Mucosa of descending colon (tissue), 3 donors: ENCODE data around the gene STAB1. TPM values are rescaled to one million over a fixed set of nuclear protein-coding genes. Genes with fewer than 3 reads are reported as not detected.
A peak's percentile ranks its signal among the peaks of the same experiment; 100 is the strongest.

ENCODE experiments used
- ATAC-seq: fragments of 200-7000 bp; cut with Tn5 transposase; one replicate; pipeline ENCODE4 v1.9.1; 2020; ENCODE audit warnings: mild to moderate bottlenecking, moderate library complexity
- DNase-seq, 3 donors: peaks; one replicate each; pipeline ENCODE4 v3.0.0-alpha.2; 2020
- H3K36me3 ChIP-seq: fragments of 200-600 bp; one replicate; pipeline ENCODE4 v1.8.0; 2021; ENCODE audit warnings: low read depth, mild to moderate bottlenecking
- H3K4me1 ChIP-seq: fragments of 200-600 bp; one replicate; pipeline ENCODE4 v1.8.0; 2021; ENCODE audit warnings: low read depth, mild to moderate bottlenecking
- H3K4me3 ChIP-seq: fragments of 200-600 bp; one replicate; pipeline ENCODE4 v1.8.0; 2021; ENCODE audit warnings: mild to moderate bottlenecking
- H3K9me3 ChIP-seq: fragments of 200-600 bp; one replicate; pipeline ENCODE4 v1.8.0; 2021; ENCODE audit warnings: mild to moderate bottlenecking
- intact Hi-C, 2 donors: fragments of 100-400 bp; cut with DNase I in 1 of 2; cut with micrococcal nuclease in 1 of 2; formaldehyde crosslinking; loops; one replicate each; pipeline versions ENCODE4 v1.11.0 to v1.11.1; 2022; cut with DNase I, micrococcal nuclease
- total RNA-seq, 3 donors: library from RNA; stranded (reverse); fragmentation: NEBNext Ultra II Directional in 2 of 3; extraction: Animal tissue kit (Norgen Biotek cat#: 25700) in 2 of 3; gene quantifications; one replicate each; pipeline versions ENCODE4 v1.2.1 to v1.2.4, GENCODE V29; 2021 to 2023
- TF ChIP-seq, protein P1 (sequence below): fragments of 200-600 bp; IDR thresholded peaks from one replicate; pipeline ENCODE4 v1.8.0; 2022; ENCODE audit warnings: antibody characterized with exemption, mild to moderate bottlenecking
- donor health status: DM: no; HTN: no; CAD: no; lungs with moderate emphysema.
- donor health status: DM: no; HTN: no; CAD: no.
- donor health status: DM: no; HTN: yes; CAD: no.

Gene STAB1
- total RNA-seq, 3 donors from 2014 or later = 51.7 to 187 (median 145) TPM

DNA sequence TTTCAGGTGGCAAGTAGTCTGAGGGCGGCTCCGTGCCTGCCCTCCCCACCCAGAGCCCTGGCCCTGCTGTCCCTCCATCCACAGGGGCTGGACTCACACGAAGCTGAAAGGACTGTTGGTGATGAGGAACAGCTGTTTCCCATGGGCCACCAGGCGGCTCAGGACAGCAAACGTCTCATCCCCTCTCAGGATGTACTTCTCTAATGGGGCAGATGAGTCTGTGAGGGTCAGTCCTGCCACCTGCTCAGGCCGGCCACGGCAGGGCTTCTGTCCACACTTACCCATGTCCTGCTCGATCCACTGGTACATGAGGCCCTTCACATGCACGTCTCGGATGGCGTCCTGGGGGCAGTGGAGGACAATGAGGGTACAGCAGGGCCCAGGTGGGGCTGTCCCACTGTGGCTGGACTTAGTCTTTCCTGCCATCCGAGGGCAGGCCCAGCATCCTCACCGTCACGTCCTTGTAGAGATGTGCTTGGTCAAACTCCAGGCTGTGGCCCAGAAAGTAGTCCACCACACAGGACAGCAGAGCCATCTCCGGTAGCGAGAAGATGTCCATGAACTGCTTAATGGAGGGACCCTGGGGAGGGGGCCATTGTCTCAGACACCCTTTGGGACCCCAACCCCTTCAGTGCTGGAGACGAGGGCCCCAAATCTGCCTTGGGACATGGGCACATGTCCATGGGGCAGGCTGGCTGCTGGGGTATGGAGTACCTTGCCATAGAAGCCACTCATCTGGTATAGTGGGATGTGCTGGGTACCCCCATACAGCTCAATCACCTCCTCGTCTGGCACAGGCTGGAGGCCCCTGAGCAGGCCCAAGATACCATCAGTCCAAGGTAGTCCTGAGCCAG lies 32.8 kb downstream of the STAB1 start:
- DNase-seq = peak in 2 of 3 donors; percentile 16 to 40
- Histone ChIP-seq H3K4me1 (peaks cover 3% of the 10 kb centered on the region), H3K9me3 (no peaks in the 10 kb centered on the region), H3K36me3 (no peaks in the 10 kb centered on the region), H3K4me3 (no peak overlapping the region)
- TF ChIP-seq, protein P1, sequence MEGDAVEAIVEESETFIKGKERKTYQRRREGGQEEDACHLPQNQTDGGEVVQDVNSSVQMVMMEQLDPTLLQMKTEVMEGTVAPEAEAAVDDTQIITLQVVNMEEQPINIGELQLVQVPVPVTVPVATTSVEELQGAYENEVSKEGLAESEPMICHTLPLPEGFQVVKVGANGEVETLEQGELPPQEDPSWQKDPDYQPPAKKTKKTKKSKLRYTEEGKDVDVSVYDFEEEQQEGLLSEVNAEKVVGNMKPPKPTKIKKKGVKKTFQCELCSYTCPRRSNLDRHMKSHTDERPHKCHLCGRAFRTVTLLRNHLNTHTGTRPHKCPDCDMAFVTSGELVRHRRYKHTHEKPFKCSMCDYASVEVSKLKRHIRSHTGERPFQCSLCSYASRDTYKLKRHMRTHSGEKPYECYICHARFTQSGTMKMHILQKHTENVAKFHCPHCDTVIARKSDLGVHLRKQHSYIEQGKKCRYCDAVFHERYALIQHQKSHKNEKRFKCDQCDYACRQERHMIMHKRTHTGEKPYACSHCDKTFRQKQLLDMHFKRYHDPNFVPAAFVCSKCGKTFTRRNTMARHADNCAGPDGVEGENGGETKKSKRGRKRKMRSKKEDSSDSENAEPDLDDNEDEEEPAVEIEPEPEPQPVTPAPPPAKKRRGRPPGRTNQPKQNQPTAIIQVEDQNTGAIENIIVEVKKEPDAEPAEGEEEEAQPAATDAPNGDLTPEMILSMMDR = no peak
- ATAC-seq = no peak
- intact Hi-C loops = no loop called here

DNA sequence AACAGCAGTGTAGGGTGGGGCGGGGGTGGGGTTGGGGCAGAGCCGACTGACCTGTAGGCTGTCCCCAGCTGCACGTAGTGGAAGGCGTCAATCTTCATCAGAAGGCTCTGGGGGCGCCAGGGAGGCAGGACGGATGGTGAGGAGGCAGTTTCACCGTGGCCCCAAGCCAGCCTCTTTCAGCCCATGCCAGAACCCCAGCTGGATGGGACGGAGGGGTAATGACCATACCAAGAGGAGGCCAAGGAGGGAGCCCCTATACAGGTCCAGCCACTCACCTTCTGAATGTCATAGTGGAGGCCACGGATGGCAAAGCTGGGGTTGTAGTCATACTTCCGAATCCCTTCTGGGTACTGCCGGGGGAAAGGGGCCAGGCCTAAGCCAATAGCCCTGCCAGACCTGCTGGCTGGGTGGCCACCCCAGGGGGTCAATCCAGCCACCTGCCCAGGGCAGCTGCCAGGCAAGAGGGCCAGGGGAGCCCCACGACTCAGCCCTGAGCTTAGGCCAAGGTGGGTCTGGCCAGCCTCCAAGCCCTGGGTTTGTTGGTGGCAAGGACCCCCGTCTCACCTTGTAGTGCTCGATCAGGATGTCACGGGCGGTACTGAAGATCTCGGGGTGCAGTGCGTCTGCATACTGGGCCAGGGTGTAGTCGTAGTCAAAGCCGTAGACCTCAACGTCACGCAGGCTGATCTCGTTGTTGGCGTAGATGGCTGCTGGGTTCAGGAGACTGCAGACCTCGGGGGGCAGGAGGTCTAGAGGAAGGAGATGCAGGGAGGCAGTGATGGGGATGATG lies 33.6 kb downstream of the STAB1 start:
- H3K9me3 ChIP-seq = no peaks in the 10 kb centered on the region
- DNase-seq (peak in 2 of 3 donors; percentile 26 to 46), ATAC-seq (no peak)
- no peak overlapping the region for H3K4me3 ChIP-seq
- intact Hi-C loops = no loop called here
- no peaks in the 10 kb centered on the region for H3K36me3 ChIP-seq
- TF ChIP-seq, protein P1 = no peak
- H3K4me1 ChIP-seq = peaks cover 6% of the 10 kb centered on the region

DNA sequence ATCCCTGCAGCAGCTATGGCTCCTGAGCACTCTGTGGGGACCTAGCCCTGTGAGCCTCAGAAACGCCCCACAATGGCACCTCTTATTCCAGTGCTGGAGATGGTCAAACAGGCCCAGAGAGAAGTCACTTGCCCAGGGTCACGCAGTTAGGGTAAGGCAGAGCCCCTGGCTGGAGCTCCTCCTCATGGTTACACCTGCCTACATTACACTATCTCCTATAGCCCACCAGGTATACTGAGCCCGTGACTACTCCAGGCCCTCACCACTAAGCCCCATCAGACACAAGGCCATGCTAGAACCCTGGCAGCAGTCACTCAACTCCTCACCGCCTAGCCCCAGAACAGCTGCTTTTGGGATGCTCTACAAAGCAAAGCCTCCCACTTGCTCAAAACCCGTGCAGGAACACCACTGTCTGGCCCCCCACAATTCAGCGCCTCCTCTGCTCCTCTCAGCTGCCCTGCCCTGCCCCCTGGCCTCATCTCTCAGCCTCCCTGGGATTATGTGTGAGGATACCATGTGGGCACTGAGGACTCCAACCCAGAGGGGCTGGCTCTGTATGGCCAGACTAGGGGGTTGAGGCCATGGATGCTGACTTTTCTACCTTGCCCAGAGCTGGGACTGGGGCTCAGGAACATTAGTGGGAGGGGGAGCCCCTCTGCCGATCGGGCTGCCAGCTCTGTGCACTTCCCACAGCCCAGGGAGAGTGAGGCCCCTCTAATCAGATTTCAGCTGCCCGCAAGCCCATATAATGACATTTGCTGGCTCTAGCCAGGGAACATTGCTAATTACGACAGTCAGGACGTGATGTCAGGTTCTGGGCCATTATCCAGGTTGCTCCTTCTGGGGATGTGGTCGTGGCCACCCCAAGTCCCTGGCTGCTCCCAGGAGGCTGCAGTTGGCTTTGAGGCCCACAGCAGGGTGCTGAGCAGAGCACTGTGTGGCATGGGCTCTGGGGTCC lies 34.5 kb downstream of the STAB1 start:
- TF ChIP-seq, protein P1 = no peak
- Histone ChIP-seq H3K4me1 (peaks cover 6% of the 10 kb centered on the region), H3K9me3 (no peaks in the 10 kb centered on the region), H3K36me3 (no peaks in the 10 kb centered on the region), H3K4me3 (no peak overlapping the region)
- intact Hi-C loops = no loop called here
- no peak for ATAC-seq
- peak in 1 of 3 donors; percentile 18 for DNase-seq

DNA sequence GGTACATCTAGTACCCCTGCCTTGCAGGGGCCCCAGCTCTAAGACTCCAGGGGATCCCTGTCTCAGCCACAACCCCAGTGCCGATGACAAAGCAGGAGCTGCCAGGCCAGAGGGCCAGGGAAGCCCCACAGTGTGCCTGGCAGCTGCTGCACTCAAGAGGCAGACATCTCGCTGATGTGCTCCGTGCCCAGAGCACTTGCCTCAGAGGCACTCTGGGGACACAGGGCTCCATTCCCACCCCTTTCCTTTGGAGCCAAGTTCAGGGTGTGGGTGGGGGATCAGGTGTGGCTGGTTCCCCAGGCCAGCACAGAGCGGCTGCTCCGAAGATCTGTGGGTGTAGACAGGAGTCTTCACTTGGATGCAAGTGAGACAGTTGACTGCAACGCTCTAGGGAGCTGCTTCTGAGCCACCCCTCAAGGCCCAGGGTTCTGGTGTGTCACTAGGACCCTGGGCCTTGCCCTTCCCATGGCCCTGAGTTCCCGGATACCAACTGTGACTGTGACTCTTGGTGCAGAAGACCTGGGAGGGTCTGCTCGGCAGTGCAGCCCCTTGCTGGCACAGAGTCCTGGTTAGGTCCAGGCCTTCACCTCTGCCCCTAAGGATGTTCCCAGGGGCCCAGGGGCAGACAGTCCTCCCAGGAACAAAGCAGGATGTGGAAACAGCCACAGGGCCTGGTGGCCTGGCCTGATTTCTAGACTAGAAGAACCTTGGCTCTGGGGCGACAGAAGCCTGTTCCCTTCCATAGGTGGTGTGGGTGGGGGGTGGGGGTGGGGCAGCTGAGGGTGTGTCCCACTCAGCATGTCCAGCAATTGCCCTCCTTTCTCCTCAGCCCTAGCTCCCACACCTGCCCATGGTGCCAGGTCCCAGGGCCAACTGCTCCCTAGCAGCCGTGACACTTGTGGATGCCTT lies 36.0 kb downstream of the STAB1 start:
- Histone ChIP-seq H3K4me3 (no peak overlapping the region), H3K4me1 (peaks cover 9% of the 10 kb centered on the region), H3K9me3 (no peaks in the 10 kb centered on the region), H3K36me3 (no peaks in the 10 kb centered on the region)
- intact Hi-C loops = no loop called here
- DNase-seq = peak in 2 of 3 donors; percentile 1 to 28
- ATAC-seq = no peak
- TF ChIP-seq, protein P1 = no peak
